ENCODE data around the gene SSUH2.
"Not testable (repeated sequence)": the region's sequence is repeated elsewhere in the genome, so short reads cannot be mapped to it uniquely, and the experiment has no call there.

The SSUH2 gene

DNA sequence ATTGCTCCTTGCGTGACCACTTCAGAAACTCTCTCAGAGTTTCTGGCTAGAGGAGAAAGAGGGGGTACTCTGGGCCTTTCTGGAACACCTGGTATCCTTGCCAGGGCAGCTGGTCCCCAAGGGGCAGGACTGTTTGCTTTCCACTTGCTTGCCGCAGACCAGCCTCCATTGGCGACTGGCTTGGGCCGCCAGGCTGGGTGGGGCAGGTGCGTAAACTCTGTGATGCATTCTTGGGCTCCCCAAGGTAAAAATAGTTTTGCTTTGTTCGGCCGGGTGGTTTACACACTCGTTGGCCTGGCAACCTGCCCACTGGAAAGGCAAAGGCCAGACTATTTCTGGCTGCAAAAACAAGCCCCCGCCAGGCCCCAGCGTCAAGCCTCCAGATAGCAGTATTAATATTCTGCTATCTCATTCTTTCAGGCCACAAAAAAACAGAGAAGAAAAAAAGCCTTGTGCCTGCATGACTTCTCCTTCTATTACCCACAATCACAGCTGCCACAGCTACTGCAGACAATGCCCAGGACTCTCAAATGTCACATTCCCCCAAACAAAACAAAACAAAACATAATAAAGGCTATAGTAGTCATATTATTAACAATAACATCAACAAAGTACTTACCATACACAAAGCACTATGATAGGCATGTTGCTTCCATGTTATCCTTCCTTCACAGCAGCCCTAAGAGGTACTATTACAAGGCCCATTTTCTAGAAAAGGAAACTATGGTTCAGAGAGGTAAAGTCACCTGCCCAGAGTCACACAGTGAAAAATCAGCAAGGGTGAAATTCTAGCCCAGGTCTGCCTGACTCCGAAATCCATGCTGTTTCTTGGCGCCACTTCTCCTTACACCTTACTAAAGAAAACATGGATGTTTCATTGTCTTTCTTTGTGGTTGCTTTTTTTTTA is 14.0 kb upstream of the SSUH2 start:
- DNase-seq: no peak

DNA sequence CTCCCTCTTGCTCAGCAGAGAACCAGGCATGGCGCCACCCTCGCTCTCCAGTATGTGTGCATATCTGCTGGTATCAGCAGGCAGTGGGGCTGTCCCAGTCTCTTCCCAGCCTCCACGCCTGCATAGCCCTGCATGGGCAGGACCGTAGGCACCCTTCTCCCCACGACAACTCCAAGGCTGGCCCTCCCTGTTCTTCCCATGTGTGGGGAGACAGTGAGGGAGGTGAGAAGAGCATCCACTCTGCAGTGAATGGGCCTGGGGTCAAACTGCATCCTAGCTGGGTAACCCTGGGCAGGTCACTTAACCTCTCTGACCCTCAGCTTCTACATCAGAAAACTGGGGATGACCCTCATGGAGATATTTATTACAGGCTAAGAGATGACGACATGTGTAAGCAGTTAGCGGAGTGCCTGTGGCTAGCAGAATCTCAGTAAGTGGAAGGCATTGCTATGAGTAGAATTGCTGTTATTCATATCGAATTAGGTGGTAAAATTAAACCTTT is 13.3 kb upstream of the SSUH2 start:
- DNase-seq: no peak

DNA sequence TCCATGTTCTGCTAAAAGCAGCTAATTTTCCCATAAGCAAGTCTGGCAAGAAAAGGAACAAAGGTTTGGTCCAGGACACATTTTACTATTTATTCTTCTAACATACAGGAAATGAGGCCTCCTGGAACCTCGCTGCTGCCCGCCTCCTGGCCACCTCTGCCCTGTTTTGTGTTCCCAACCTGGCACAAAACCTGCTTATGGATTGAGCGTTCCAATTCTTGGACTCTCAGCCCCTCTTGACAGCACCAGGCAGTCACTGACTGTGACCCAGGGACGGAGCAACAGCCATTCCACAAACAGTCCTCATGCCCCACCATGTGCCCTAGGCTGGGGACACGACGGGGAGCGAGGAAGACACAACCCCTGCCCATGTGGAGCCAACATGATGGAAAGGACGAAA is 11.6 kb upstream of the SSUH2 start:
- no peak for DNase-seq

DNA sequence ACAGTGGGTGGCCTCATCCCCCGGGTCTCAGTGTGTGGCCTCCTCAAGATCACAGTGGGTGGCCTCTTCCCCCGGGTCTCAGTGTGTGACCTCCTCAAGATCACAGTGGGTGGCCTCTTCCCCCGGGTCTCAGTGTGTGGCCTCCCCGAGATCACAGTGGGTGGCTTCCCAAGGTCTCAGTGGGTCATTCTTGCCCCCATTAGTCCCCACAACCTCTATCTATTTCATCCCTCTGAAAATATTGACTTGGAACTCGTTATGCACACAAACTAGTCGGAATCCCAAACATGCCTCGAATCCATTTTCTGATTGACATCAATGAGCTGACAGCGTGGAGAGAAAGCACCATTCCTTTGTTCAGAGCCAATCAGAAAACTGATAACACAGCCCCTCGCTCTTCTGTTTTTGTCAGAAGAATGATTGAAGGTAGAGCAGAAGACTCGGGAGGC is 10.8 kb upstream of the SSUH2 start:
- DNase-seq: no peak

DNA sequence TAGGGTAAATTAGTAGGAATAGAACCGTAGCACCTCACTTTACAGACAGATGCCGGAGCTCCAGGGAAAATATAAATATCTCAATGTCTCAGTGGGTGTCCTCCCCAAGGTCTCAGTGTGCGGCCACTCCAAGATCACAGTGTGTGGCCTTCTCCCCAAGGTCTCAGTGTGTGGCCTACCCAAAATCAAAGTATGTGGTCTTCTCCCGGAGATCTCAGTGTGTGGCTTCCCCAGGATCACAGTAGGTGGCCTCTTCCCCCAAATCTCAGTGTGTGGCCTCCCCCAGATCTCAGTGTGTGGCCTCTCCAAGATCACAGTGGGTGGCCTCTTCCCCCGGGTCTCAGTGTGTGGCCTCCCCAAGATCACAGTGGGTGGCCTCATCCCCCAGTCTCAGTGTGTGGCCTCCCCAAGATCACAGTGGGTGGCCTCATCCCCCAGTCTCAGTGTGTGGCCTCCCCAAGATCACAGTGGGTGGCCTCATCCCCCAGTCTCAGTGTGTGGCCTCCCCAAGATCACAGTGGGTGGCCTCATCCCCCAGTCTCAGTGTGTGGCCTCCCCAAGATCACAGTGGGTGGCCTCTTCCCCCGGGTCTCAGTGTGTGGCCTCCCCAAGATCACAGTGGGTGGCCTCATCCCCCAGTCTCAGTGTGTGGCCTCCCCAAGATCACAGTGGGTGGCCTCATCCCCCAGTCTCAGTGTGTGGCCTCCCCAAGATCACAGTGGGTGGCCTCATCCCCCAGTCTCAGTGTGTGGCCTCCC is 10.2 kb upstream of the SSUH2 start:
- DNase-seq: not testable (repeated sequence)

DNA sequence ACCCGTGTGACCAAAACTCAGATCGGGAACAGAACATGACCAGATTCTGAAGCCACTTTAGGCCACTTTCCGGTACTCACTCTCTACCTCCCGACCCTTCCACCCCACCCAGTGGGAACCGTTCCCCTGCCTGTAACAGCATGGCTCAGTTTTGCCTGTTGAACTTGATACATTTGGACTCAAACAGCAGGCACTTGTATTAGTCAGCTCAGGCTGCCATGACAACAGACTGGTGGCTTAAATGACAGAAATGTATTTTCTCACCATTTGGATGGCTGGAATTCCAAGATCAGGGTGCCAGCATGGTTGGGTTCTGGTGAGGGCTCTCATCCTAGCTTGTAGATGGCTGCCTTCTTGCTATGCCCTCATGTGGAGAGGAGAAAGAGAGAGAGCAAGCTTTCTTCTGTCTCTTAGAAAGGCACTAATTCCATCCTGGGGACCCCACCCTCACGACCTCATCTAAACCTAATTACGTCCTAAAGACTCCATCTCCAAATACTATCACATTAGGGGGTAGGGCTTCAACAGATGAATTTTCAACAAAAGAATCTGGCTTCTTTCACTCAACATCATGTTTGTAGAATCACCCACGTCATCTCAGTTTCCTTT is 9.3 kb upstream of the SSUH2 start:
- DNase-seq: no peak

DNA sequence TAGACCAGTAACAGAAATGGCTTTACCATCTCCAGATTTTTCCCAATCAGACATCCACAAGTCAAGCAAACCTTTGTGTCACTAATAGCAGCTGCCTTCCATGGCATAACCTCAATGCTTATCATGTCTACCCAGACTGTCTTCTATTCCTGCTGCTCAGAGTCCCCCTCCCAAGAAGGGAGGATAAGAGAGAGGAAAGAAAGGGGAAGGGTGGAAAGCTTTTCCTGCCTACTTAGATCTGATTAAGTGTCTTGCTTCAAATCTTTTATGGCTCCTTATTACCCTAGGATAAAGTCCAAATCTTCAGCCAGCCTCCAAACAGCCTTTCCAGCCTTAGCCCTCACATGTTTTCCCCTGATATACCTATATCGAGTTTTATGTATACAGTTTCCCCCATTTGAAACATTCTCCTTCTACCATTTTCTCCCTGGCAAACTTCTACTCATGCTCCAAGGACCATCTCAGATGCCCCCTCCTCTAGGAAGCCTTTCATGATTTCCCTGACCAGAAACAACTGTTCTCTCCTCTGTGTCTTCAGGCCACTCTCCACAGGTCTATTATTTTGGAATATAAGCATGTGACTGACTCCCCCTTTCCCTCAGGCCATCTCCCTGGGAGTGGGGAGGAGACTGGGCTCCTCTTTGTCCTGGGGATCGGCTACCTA is 7.9 kb upstream of the SSUH2 start:
- DNase-seq: no peak

DNA sequence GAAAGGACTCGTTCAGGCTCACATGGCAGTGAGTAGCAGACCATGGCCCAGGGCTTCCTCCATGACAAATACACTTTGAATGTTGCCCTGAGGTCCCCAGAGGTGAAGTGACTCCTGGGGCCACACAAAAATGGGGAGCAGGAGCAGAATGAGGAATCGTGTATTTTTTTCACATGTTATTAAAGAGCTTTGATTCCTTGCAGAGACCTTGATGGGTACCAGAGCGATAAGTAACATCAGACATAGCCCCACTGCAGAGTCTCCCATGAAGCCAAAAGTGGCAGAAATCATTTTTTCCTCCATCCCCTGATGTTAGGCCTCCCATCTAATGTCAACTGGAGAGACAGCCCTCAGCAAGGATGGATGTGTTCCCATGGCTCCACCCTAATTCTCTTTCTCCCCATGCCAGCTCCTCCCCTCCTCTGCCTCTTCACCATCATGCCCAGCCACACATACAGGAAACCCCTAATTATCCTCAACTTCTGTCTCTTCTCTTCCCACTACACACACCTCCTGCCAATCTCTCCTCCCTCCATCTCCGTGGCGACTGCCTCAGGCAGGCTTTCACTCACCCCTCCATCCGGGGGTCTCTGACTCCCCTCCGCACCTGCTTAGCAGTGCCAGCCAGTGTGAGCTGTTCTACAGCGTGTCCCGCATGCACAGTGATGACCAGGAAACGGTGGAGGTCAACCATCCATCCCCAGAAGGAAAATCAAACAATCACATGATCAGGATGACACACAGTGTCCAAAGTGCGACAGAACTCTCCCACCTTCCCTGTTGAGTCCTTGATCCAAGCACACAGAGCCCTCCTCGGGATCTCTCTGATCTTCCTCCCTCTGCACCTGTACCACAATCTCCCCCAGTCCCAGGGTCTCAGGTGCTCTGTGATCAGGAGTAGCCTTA is 7.1 kb upstream of the SSUH2 start:
- no peak for DNase-seq

DNA sequence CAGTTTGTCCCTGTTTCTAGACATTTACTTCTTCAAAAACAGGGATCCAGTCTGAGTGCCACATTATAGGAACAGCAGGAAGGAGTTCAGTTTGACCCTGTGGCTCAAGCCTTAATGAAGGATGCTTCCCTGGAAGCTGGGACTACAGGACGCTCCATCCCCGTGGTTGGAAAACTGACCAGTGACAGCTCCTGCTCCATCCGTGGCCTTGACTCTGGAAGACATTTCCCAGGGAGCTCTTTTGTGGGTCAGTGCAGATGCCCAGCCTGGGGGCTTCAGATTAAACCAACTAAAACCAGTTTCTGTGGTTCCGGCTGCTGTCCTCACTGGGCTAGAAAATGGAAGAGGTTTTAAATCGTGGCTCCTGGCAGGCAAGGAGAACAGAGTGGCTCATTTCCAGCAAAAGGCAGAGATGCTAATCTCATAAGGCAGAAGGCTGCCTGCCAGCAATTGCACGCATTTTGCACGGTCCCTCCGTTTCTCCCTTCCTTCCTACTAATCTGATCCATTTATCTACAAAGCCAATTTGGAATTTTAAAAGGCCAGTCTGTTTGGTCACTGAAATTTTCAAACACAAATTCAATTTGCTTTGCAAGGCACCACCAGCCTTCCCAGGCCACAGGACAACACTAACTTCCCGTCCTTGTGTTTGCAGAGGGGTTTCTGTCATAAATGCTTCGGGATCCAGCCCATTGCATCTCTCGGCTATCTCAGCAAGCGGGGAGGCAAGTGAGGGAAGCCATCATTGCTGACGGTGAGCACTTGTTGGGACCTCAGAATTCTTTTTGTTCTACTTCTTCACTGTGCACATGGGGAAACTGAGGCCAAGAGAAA is 6.2 kb upstream of the SSUH2 start:
- DNase-seq: no peak

DNA sequence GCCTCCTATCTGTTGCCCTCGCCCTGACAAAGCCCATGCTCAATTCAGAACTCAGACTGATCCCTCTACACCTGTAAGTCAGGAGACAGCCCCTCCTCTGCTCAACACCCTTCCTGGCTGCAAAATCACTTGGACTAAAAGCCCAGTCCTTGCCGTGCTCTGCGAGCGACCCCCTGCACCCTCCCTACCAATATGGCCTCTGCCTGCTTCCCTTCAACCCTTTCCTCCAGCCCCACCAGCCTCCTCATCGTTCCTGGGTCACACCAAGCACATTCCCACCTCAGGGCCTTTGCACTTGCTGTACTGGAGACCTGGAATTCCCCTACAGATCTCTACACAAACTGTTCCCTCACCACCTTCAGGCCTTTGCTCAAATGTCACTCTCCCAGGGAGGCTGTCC is 5.2 kb upstream of the SSUH2 start:
- DNase-seq: no peak

DNA sequence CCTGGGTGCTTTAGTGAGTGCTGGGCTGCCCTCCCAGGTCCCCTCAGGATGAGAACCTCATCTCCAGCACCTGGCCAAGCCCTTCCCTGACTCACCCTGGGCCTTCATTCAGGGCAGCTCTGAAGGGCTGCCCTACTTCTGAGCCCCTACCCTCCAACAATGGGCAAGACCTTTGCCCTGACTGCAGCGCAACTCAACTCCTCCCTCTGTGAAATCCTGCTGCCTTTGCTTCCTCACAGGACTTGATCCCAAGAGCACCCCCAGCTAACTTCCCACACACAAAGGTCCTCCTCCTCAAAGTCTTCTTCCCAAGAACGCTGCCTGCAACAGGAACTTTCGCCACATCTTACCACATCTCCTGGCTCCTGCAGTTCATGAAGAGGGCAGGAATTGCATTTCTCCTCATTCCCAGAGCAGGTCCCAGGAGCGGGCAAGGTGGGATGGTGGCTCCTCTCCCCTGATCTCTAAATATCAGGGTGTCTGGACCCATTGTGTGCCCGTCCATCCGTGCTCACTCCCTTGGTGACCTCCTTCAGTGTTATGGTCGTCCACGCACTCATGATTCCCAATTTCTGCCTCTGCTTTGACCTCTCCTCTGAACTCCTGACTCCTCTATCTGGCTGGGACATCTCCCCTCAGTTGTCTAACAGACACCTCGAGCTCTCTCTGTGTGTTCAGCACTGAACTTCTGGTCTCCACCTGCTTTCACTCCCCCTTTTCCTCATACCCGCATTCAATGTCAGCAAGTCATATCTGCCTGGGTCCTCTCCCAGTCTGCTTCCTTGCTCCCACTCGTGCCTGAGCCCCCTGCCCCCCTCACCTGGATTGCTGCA is 4.5 kb upstream of the SSUH2 start:
- DNase-seq: no peak

DNA sequence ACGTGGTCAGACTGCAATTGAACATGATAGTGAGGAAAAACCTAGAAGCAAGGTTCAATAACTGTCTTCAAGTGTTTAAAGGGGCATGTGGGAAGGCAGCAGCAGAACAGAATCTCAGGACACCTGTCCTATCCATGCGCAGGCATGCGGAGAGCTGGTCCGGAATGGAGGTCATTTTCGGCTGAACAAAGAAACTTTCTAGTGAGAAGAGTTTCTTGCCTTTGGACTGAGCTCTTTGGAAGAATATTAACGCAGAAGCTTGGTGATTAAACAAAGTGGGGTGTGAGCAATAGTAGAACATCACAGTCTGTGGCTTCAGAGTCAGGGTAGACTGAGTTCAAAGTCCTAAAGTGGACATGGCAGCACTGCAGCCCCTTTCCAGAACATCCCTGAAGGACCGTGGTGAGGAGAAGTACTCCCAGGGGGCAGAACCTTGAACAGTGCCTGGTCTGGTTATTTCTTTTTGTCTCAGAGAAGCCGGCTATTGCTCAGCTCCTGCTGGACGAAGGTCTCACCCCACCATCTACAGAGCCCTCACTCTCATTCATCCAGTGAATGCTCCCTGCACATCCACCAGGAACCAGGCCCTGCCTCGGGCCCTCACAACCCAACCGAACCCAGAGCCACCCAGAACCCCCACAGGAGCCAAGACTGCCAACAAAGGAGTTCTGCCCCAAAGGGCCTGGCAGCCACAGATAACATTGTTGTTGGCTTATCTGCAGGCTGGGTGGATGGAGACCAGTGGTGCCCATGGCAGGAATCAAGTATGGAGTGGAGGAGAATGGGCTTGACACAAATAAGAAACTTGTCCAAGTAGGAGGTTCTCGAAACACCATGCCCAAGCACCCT is 2.8 kb upstream of the SSUH2 start:
- no peak for DNase-seq

DNA sequence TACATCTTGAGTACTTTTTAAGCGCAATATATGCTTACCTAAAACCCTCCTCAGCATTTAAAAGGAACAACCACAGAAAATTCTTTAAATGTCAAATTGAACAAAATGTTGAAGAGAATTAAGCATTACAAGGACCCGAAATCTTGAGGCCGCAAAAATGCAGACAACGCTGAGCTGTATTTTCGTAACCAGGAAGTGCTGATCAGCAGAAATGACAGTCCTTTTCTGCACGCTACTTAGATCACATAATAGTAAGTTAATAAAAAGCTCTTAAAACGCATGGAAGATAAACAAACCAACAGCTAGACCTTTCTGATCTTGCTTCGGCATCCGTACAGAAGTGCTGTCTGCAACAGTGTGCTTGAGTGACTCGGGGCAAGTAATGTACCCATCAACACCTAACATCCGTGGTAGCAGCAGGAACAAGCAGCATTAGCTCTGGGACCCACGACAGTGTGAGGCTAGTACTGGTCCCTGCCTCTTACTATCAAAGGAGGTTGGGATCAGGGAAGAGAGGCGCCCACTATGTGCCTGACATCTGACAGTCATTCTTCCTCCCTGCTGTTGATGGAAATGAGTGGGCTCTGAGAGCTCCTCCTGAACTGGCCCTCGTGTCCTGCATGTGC is 1.8 kb upstream of the SSUH2 start:
- no peak for DNase-seq

DNA sequence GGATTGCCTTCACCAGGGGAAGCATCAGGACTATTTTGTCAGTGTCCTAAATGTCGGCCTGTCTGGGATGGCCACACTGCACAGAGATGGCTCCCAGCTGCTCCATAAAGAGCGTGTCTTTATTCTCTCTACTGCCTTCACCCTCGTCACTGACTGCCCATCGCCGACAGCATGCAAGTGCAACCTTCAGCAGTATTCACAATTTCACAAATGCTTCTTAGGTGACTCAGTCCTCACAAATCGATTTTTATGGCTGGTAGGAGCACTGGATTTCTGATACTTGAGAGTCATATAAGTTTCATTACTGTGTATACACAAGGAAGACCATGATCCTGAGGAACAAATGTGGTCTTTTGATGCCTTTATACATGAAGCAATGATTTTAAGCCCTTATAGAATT is 1.1 kb upstream of the SSUH2 start:
- no peak for DNase-seq

DNA sequence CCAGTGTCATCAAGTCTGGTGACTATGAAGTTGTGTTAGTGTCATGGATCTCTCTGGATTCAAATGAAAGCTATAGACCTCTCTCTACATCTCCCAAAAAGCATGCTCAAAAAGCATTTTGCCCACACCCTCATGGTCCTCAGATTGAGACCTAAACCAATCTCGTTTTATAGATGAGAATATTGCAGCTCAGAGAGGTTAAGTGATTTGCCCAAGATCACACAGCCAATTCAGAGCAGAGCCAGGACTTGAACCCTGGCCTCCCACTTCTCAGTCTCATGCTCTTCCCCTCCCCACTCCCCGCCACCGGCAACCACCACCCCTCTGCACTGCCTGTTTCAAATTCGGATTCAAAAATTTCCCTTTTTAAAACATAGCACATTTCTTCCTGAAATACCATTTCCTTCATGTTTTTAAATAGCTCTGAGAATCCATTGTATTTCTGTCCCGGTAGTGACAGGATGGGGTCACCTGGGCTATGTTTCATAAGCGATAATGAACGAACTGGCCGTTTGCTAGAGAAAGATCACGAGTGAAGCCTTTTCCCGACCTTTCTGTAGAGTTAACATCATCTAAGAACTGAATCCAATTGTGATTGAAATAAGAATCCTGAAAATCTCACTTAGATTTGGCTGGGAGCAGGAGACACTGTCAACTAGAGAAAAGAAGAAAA is 769 bp downstream of the SSUH2 start:
- DNase-seq: no peak

DNA sequence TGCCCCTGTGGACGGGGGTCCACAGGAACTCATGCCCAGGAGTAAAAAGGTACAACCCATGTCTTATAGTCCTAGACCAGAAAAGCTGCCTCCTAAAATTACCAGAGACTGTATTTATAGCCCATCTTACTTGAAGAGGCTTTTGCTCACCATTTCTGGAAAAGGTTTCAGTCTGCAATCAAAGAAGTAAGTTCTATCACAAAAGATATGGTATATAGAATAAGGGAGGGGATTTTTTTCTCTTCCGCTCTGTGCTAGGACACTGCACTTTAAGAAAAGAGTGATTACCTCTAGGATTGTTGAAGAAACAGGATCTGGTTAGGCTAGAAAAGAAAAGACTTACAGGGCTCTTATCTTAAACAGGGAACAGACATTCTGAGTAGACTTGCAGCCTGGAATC is 2.6 kb downstream of the SSUH2 start:
- no peak for DNase-seq

DNA sequence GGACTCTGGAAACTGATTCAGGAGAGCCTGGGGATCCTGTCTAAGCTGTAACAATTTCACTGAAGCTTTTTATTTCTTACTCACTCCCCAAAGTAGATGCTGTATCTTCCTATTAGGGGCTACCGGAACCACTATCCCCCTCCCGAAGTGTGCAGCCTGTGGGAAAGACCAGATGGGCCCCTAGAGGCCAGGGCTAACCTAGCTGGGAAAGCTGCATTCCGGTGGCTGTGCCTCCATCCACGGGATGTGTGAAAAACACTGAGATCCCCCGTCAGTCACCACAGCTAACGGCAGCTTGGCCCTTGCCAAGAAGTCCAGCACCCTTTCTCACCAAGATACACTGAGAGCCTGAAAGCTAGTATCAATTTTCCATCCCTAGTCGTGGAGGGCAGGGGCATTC is 3.1 kb downstream of the SSUH2 start:
- no peak for DNase-seq

DNA sequence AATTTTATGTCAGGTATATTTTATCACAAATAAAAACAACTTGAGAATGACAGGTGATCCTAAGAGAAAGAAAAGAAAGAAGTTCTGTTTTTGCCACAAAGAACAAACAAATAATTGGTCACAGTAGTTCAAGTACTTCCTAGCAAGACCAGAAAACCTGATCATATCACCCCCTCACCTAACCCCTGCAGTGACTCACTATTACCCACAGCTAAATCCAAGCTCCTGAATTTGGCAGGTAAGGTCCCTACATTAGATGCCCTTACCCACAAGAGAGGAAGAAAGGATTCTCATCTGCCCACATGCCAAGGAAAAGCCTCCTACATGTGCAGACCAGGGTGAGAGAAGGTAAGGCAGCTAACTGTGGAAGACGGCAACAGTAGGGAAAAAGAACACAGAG is 4.4 kb downstream of the SSUH2 start:
- DNase-seq: no peak
